ENCODE measurements around the gene ECE2.

DNA sequence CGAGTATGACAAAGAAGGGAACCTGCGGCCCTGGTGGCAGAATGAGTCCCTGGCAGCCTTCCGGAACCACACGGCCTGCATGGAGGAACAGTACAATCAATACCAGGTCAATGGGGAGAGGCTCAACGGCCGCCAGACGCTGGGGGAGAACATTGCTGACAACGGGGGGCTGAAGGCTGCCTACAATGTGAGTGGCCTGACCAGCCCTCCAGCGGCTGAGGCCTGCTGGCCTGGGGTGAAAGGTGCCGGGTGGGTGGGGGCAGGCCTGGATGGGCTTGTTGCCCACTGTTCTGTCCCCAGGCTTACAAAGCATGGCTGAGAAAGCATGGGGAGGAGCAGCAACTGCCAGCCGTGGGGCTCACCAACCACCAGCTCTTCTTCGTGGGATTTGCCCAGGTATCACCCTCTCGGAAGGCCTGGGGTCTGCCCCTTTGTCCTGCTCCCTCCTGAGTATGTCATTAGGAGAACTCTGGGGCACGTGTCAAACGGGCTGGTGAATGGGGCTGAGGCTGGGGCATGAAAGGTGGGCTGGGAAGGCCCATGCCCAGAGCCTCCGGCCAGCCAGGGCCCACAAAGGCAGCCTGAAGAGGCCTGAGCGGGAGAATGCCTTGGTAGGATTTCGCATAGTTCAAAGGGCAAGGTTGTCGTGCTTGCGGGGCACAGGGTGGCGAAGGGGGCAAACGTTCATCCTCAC lies 15.4 kb downstream of the ECE2 start:
- TF ChIP-seq CTCF (conservative IDR thresholded peaks at IDR 0.05; ENCODE audit: low read depth, low read length) (no peak), EZH2 (IDR thresholded peaks at IDR 0.05; ENCODE audit: low read length, unreplicated experiment) (no peak)
